HG02981 (cell line): ENCODE measurements around the gene SEC22A.

Experiments
- ATAC-seq: cut with Tn5 transposase; IDR thresholded peaks from one replicate; pipeline ENCODE4 v1.9.1; 2021; ENCODE audit warnings: mild to moderate bottlenecking, moderate library complexity; ENCODE audit not compliant: unreplicated experiment

Gene SEC22A

DNA sequence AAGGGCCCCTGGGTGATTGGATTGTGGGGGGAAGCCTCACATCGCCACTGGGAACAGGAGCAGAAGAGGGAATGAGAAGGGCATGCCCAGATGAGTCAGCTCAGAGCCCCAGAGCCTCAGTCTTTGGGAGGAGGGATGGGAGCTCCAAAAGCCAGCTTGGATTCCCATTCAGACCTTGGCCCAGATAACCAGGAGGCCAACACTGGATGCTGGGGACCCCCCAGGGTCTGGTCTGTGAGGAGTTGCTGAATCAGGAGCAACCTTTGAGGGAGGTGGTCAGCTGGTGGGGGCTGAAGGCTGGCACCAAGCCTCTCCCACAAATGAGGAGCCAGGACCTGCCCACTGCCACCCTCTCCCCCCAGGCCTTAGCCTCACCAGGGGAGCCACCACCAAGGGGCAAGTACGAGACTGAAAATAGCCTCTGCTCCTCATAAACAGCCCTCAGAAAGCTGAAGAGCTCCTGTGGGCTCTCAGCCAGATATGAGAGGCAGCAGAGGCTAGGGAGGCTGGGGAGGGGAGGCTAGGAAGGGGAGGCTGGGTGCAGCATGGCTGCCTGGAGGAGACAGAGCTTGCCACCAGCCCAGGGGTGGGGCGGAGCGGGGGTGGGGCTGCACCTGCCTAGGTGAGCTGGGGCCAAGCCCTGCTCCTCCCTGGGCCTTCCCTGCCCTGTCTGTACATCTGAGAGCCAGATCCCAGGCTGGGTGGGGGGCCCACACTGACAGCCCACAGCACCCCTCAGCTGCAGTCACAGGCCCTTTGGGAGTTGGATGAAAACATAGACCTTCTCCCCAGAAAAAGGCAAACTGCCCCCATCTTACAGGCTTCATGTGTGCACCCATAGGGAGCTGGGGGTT lies 99.8 kb downstream of the SEC22A start:
- no peak for ATAC-seq

DNA sequence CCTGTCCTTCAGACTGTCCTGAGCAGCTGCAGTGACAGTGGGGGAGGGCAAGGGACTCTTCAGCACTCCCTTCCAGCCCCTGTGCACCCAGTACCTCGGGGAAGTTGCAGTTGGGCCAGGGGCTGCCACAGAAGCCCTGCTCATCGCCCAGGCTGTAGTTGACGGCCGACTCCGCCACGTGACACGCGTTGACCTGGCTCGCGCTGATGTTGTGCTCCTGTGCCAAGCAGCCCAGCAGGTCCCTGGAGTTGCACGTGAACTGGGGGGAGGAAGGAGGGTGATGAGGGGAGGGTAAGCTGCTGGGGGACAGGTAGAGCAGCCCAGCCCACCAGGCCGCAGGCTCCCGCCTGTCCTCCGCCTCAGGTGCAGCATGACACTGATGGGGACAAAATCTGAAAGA lies 101.2 kb downstream of the SEC22A start:
- ATAC-seq: no peak

DNA sequence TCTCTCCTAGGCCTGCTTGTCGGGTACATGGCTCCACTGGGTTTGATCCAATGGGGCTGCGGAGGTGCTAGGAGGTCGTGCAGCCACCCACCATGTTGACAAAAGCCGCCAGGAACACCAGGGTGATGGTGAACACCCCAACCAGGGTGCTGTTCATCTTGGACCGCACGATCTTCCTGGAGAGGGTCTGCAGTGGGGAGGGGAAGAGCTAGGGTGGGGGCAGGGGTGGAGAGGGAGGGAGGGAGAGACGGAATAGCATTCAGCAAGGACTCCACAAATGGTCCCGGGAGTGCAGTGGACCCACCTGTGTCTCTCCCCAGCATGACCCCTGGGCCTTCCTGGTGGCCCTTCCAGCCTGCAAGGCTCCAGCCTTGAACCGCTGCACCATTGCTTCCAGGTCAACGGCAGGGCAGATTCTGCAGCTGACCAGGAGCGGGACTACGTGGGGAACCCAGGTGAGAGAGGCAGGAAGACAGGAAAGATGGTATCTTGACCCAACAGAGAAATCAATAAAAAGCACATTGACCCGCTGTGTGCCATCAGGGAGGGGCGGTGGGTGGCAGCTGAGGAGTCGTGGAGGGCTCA lies 102.3 kb downstream of the SEC22A start:
- ATAC-seq: no peak

DNA sequence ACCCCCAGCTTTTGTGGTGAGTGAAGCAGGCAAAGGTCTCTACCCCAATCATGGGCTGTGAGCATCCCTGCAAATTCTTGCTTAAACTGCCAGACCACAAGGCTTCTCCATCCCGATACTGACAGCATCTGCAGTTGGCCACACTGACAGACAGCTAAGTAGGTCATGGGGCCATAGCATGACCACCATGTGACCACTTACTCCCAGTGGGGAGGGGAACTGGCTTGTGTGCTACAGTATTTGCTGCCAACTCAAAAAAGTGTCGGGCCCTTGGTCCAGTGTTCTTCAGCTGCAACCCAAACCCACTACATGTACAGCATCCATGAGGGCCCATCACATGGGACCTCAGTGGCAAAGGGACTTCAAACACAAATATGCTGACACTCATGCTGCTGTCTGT lies 103.4 kb downstream of the SEC22A start:
- no peak for ATAC-seq

DNA sequence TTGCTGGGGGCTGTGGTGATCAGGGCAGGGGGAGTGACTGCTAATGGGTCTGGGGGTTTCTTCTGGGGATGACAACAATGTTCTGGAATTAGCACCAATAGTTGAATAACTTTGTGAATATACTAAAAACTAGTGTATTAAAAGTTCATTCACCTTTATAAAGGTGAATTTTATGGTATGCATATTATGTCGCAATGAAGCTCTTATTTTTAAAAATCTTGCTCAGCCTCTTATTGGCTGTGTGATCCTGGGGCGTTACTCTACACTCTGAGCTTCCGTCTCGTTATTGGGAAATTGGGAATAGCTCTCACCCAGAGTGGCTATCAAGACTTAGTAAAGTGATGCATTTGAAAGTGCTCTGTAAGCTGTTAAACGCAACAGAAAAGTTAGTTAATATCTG lies 105.3 kb downstream of the SEC22A start:
- ATAC-seq: no peak

DNA sequence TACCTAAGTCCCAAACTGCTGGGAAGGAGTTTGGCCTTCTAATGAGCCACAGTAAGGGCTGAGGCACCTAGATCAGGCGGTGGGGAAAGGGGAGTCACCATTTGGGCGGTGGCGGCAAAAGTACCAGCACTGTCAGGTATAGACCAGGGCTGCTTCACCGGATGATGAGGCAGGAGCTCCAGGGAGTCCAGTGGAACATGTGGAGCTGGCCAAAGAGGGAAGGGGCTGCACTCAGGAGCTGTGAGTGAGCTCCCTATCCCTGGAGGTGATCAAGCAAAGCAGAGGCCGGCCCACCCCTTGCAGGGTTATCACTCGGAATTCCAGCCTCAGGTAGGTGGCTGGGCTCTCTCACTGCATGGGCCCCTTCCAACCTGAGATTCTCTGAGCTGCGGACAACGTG lies 108.4 kb downstream of the SEC22A start:
- ATAC-seq: no peak

DNA sequence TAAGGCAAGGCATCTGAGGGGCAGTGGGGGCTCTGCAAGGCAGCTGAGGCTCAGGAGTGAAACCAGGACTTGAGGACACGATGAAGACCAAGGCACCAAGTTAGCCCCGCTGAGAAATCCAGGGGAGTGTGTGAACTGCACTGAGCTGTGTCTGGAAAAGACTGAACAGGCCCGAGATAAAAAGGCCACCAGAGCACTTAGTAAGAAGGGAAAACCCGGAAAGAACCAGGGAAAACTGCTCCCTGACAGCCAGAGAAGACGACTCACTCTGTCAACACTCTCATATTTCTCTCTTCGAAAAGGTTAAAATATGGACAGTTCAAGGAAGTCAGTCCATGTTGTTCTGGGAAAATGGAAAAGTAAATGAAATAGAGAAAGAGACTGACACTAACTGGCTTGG lies 109.0 kb downstream of the SEC22A start:
- ATAC-seq: no peak

DNA sequence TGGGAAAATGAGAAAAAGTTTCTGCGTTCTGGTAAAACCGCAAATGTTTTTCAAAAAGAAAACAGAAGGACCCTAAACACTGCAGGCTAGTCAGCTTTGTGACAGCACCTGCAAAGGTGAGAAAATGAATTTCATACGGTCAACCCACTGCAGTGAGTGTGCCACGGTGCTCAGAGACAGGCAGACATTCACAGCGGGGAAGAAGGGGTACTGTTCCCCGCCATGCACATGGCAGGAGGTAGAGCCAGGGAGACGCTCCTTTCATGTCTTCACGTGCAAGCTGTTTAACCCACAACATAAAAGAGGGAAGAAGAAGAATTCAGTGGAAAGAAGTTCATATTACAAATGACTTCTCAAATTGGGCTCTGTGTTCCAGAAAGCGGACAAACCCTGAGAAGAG lies 109.5 kb downstream of the SEC22A start:
- no peak for ATAC-seq

DNA sequence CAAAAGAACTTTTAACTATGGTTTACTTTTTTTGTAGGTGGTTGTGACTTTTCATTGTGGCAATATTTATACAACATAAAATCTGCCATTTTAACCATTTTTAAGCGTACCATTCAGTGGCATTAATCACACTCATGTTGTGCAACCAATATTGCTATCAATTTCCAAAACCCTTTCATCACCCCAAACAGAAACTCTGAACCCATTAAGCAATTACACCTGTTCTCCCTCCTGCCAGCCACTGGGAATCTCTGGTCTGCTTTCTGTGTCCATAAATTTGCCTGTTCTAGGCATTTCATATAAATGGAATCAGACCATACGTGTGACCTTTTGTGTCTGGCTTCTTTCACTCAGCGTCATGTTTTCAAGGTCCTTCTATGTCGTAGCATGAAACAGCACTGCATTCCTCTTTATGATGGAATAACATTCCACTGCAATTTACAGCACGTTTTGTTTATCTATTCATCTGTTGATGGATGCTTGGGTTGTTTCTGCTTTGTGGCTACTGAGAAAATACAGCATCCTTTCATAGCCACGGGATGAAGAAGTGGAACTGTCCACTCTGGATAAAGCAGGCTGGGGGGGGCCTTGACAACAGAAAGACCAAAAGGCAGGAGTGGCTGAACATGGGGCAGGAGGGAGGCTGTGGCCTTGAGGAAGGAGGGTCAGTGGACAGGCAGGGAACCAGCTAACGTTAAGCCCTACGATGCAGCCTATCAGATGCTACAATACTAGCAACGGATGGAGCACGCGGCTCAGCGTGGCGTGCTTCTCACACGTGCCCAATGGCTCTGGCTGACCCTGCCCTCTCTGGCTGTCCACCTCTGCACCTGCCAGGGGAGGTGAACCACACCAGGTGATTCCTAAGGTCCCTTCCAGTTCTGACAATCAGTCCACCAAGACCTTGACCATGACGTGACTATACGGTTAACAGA lies 110.9 kb downstream of the SEC22A start:
- no peak for ATAC-seq

DNA sequence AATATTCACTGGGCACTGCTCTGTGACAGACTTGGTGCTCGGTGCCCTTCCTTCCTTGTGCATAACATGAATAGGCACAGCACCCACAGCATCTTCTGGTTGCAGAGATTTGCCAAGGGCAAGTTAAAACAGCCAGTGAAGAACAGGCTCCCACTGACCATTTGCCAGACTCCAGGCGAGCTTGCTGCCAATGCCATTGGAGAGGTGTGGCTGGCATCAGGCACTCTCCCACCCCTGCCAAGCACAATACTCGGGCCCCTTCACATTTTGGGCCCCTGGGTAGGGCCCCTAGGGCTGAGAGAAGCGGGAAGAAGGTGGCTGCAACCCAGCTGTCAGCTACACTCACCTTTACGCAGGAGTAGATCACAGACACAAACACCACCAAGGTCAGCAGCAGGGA lies 112.1 kb downstream of the SEC22A start:
- no peak for ATAC-seq

DNA sequence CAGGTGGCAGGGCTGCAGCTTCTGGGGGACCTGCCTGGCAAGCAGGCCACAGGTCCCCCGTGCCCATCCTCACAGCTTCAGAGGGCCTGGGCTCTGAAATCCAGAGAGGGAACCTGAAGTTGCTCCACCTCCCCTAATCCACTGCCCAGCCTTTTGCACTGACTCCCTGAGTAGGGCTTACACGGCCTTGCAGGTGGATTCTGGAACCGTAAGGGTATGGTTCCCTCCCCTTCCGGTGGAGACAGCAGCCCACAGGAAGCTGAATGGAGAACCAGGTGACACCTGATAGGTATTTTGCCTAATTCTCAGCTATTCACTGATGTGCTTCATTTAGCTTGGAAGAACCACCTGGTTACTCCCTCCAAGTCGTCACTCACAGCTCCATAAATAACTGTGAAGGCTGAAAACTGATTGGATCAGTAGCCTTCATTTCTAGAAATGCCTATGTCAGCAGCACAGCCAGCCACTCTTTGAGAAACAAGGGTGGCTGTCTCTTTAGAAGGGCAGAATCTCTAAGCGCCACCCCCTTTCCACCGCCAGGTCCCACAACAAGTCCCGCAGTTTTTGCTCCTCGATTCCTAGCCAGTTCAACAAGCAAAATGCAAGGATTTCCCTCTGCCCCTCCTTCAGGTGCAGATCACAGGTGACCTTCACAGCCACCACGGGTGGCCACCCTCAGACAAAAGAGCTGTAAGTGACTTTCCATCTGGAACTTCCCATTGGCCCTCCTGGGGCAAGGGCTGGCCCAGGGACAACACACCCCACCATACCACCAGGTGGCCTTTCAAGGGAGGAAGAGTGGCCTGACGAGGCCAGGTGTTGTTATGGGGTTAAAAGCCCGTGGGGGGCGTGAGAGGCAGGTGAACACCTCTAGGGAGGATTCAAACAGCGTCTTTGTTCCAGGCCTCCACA lies 112.9 kb downstream of the SEC22A start:
- ATAC-seq: no peak

DNA sequence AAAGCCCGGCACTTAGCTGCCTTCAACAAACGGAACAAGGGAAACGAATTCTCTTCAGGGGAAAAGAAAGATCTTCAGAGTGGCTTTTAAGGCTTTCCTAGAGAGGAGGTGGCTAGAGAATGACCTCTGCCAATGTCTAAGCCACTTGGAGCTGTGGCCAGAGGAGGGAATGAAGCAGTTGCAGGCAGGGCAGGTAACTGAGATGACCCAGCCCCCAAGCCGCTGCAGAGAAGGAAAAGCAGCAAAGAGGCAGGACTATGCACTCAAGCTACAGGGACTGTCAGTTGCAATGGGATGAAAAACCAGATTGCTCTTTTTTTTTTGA lies 113.5 kb downstream of the SEC22A start:
- ATAC-seq: no peak

DNA sequence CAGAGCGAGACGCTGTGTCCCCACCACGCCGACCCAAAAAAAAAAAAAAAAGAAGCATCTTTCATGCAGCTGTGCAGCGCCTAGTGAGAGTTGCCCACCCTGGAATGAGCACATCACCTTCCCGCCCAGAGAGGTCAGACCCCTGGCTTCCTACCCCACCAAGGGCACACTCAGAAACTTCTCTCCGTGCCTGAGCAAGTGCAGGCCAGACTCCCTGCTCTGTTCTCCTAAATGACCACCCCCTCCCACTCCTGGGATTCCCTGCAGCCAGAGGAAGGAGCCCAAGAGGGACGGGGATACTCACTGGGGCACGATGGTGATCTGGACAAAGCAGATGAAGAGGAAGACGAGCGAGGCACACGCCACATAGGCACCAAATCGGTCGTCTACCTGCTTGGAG lies 116.0 kb downstream of the SEC22A start:
- ATAC-seq: no peak

DNA sequence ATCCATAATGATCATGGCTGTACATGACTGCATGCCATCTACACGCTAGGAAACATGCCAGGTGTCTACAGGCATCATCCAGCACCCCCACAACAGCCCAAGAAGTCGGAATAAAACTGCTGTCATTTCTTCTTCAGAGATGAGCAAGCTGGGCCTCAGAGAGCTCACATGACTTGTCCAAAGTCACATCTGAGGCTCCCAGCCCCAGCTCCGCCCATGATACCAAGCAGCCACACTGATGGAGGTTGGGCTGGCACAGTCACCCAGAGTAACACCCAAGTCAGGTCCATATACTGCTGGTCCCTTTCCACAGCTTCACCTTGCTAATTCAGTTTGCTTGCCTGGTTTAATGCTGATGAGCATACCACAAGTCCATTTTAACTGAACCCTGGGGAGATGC lies 116.6 kb downstream of the SEC22A start:
- no peak for ATAC-seq

DNA sequence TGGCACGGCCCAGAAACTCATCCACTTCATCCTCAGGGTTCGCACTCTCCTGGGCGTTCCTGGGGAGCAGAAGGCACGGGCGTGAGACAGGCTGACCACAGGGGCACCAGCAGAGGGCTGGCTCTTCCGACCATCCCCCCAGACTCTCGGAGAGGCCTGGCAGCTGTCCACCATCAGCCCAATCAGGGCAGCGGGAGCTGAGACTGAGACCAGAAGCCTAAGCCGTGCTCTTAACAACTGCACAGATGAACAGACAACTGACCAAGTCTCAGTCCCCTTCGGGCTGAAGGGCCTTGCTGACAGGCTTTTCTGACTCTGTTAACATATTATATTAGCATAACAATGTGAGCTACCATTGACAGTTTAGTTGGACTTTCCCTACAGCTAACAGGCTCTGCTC lies 118.0 kb downstream of the SEC22A start:
- ATAC-seq: no peak

DNA sequence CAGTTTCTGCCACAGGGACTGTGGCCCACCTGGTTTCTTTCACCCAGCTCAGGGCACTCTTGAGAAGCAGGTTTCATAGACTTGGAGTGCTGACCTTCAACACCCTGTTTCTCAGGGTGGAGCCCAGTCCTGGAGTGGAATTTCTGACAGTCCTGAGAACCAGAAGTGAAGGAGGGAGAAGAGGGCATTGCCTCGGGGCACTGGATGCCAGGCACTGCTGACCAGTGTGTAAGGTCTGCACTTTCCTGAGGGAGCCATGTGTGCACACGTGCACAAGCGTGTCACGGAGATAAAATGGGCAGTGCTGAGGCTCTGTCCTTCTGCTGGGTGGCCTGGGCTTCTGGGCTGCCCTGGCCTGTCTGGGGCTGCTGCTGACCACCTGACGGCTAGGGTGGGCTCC lies 118.5 kb downstream of the SEC22A start:
- no peak for ATAC-seq

DNA sequence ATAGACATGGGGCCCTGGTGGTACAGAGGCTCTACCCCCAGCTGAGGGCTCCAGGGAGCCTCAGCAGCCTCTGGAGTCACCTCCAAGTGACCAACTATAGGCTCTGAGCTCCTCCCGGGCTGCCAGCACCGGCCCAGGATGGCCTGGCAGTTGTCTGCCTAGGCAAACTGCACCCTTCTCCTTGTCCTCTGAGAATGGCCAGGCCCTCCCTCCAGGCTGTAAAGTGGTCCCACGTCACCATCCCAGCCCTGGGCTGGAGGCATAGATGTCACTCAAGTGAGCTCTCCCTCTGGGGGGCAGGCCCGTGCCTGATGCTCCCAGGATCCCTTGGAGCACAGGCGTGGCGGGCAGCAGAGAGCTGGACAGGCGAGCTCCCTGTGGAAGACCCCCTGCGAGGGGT lies 120.1 kb downstream of the SEC22A start:
- no peak for ATAC-seq

DNA sequence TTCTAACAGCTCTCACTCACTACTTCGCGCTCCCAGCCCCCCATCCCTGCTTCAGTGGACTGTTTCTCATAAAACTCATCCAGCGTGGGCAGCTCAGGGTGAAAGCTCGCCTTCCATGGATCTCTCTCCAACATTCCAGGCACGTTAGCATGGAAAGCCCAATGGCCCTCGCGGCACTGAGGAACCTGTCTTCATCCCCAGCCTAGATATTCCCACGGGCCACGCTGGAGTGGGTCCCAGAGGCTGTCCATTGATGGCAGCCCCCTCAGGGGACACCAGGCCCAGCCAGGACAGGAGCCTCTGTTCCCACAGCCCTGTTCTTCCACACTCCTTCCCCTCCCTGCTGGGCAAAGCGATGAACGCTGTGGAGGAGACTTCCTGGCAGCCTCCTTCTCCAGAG lies 121.1 kb downstream of the SEC22A start:
- no peak for ATAC-seq
